Measurements from ENCODE around the gene UBE3A.

UBE3A gene

DNA sequence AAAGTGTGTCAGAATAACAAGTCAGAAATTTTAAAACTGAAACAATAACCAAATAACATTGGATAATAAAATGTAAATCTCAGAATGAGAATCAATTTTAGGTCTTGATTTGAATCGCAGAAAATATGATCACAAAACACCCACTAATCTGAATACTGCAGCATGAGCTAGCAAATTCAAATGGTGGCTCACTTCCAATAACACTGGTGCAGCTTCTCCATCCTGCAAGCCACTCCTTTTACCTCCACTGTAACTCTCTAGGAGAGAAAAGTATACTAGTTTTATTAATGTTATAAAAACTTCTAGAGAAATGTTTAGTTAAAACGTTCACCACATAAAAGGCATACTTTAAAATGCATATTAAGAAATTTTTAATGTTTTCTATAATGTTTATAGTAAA is 30.4 kb downstream of the UBE3A start:
- DNase-seq (ENCODE audit: insufficient read length, low spot score) (no peak), FAIRE-seq (no peak)

DNA sequence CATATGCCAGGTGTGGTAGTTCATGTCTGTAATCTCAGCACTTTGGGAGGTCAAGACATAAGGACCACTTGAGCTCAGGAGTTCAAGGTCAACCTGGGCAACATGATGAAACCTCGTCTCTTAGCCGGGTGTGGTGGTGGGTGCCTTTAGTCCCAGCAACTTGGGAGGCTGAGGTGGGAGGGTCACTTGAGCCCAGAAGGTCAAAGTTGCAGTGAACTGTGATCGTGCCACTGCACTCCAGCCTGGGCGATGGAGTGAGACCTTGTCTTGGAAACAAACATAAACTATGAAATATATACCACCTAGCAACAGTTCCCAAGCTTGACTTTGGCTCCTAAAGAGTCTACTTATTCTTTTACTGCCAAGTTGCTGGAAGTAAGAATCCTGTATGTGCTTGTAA is 30.9 kb downstream of the UBE3A start:
- DNase-seq (ENCODE audit: insufficient read length, low spot score) (no peak), FAIRE-seq (no peak)

DNA sequence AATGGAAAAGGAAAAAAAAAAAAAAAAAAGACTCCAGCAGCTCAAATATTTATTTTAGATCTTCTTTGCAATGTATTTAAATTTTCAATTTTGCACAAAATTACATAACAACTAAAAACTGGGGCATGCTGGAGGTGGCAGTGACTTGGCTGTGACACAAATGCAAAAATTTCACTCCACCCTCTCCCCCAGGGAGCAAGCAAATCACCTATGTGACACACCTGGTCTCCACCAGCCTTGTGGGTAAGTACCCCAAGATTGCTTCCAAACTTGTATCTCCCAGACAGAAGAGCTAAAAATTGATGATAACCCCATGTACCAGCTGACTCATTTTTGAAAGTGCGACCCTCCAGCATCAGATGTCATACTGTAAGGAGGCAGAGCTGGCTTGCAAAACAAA is 32.0 kb downstream of the UBE3A start:
- no peak for DNase-seq (ENCODE audit: insufficient read length, low spot score)
- FAIRE-seq = no peak

DNA sequence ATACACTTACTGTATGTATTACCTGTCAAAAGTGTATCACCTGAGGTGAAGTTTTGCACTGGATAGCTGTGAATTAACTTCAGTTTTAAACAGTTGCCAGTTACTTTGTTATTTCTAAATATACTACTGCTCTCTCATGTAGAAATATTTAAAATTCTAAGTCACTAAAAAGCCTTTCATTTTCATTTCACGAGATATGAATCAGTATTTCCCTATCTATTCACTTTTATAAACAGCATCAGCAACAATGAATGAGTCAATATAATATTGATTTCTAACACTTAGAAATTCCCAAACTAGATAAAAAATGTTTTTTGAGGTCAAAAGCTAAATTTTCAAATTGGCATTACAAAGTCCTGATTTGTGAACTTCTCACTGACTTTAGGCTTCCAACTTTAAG is 32.6 kb downstream of the UBE3A start:
- DNase-seq (ENCODE audit: insufficient read length, low spot score) (no peak), FAIRE-seq (no peak)

DNA sequence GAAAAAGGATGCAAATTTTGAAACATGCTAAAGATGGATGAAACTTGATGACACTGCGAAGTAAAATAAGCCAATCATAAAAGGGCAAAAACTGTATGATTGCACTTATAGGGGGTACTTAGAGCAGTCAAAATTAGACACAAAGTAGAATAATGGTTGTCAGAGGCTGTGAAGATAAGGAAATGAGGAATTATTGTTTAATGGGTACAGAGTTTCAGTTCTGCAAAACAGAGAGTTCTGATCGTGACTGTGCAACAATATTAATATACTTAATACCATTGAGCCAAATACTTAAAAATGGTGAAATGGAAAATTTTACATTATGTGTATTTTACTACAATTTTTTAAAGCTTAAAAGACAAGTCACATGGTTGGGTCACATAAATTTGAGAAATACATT is 35.1 kb downstream of the UBE3A start:
- FAIRE-seq (no peak), DNase-seq (ENCODE audit: insufficient read length, low spot score) (no peak)

DNA sequence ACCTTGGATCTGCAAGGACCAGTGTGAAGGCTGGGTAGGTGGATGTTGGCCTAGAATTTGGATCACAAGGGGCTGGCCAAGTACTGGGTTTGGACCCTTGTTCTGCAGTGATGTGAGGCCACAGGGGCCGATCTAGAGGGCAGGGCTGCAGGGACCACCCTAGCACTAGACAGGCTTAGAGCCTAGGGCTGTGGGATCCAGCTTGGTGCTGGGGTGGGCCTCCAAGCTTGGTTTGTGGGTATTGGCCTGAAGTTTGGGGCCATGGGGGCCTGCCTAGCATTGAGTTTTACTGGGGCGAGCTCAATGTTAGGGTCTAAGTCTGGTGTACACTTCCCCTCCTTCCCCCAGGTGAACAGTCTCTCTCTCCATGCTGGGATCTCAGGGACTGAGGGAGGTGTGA is 36.5 kb downstream of the UBE3A start:
- DNase-seq (ENCODE audit: insufficient read length, low spot score) (no peak), FAIRE-seq (no peak)

DNA sequence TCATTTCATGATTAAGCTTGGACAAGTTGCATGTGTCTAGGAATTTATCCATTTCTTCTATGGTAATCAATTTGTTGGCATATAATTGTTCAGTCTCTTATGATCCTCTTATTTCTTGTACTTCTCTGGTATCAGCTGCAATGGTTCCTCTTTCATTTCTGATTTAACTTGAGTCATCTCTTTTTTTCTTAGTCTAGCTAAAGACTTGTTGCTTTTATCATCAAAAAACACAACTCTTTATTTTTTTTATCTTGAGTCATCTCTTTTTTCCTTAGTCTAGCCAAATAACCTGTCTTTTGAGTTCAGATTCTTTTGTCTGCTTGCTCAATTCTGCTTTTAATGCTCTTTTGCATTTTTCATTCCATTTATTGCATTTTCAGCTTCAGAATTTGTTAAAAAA is 37.3 kb downstream of the UBE3A start:
- DNase-seq (ENCODE audit: insufficient read length, low spot score) = no peak
- peak; percentile 49 for FAIRE-seq

DNA sequence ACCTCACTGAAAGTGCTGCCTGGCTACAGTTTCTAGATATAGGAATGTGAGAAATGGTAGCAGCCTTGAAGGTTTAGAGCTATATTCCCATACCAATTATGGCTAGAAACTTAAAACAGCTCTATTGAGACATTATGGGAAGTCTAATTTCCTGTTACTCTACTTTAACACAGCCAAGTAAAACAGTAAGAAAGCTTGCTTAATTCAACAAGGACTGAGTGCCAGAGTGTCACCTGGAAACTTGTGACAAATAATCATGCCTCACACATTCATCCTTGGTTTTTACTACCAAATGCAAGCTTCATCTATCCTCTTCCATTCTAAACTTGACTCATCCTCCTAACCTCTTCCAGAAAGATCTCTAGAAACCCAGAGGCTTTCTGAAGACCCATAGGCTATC is 41.7 kb downstream of the UBE3A start:
- DNase-seq (ENCODE audit: insufficient read length, low spot score) (no peak), FAIRE-seq (no peak)

DNA sequence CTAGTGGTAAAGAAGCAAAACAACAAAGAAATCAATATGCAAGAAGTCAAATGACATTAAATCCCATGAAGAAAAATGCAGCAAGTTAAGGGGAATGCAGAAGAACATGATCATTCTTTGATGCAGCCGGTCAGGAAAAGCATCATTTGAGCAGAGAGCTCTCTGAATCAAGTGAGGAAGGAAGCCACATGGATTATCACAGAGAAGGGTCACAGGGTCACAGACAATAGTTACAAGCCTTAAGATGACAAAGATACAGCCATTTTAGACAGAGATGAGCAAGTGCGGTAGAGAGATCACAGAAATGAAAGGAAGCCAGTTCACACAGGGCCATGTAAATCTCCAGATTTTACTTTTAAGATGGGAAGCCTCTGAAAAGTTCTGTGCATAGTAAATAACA is 43.9 kb downstream of the UBE3A start:
- FAIRE-seq (no peak), DNase-seq (ENCODE audit: insufficient read length, low spot score) (no peak)

DNA sequence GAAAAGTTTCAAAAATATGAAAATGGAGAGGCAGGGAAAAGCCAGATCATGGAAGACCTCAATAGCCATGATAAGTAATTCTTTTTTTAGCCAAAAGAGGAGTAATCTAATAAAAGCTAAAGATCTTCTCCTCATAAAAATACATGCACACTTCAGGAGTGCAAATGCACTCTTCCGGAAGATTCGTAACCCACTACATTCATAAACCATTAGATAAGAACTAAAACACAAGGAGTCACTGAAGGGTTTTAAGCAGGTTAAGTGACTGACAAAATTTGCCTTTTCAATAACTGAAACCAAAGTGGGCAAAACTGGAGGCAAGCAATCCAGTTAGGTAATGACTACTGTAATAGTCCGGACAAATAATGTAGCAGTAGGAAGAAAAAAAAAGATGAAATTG is 46.0 kb downstream of the UBE3A start:
- FAIRE-seq = no peak
- no peak for DNase-seq (ENCODE audit: insufficient read length, low spot score)

DNA sequence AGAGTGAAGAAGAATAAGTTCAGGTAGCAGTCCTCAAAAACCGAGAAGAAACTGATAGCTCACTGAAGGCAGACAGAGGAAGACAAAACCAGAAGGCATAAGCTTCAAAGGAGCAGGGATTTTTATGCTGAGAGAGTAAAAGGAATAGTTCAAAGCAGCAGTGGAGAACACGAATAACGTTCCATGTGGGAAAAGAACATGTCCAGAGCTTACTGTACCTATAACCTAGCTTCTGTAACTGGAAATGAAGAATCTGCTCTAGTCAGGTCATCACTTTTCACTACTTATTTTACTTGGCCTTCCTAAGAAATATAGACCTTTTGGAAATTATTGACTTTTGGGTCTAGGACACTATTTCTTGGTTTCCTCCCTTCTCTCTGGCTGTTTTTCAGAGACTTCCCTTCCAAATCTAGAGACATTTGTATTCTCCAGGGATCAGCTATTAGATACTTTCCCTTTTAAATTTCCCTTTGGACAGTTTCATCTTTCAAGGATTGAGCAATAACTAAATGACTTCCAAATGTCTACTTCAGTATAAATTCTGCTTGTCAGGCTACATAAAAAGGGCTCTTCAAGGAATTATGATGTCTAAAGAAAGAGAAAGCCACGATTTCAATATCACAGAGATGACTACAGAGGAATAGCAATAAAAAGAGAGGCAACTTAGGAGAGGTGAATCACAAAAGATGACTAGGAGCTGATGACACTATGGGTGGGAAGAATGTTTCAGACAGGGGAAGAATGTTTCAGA is 46.7 kb downstream of the UBE3A start:
- DNase-seq (ENCODE audit: insufficient read length, low spot score) (no peak), FAIRE-seq (no peak)

DNA sequence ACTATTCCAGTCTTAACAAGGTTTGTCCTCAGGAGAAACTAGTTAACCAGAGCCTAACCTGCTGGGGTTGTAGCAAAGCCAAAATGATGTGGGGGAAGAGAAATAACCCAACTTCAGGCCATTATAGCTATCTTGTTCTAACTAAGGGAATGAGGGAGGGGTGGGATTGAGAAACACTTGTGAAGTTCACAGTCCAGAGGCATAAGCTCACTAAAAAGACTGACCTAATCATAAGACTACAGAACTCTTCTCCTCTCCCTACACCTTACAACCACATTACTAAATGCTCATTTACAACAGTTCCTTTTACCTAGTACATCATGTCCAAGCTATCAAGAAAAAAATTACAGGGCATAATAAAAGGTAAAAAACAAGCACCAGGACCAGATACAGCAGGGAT is 52.8 kb downstream of the UBE3A start:
- FAIRE-seq = no peak
- no peak for DNase-seq (ENCODE audit: insufficient read length, low spot score)

DNA sequence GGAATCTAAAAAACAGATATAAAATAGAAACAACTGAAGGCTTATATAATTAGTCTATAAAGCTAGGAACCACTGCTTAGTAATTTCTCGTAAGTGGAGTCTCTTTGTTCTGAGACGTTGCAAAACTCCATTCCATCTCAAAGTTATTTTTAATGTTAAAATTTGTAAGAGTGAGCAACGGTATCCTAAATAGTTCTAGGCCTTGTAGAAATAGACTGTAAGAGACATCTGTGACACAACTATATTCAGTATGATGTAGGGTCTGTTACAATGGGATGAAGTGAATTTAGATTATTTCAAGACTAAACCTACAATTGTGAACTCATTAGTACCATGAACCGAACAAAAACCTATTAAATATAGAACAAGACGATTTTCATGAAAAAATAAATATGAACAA is 57.2 kb downstream of the UBE3A start:
- DNase-seq (ENCODE audit: insufficient read length, low spot score) (no peak), FAIRE-seq (no peak)

DNA sequence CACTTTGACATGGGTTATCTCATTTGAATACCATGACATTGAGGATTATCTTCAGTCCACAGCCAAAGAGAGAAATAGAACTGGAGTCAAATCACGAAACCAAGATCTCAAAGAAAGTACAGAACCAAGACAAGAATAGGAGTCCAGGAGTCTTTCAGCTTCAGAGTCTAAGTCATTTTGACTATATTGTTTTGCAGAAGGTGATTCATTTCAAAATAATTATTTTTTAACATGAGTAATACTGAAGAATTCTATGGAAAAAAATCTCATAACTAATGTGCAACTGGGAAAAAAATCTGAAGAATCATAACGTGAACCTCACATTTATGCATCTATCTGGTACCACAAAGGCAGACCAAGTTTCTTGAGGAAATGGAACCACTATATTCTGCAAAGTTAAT is 60.3 kb downstream of the UBE3A start:
- no peak for DNase-seq (ENCODE audit: insufficient read length, low spot score)
- FAIRE-seq = no peak

DNA sequence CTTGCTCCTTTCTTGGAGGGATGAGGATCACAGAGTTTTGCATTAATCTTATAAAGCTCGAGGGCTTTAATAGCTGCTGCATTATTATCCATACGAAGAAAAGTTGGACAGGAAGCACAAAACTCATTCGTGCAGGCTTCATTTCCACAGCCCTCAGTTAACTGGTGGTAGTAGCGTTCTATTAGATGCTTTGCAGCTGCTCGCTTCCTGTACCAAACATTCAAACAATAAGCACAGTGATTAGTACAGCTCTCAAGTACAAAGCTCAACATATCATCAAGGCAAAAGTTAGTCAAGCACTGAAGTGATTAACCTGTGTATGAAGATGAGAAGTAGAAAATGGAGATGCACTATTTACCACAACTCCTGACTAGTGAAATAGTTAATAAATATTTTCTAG is 63.3 kb downstream of the UBE3A start:
- DNase-seq (ENCODE audit: insufficient read length, low spot score) = no peak
- FAIRE-seq = no peak

DNA sequence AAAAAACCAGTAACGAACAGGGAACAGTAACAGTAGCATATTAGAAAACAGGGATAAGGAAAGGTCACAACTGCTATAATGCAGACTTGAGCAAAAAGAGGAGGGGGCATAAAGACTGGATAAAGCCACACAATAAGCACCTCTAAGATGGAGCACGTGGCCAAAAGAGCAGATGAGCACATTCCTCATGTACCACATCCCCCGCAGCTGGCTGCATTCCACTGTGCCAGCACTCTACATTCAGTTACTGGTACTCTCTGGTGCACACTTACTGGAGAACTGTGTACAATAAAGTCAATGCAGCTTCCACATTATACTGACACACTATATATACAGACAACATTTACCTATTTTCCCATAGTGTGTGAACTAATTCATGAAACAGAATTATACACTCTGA is 64.7 kb downstream of the UBE3A start:
- FAIRE-seq (no peak), DNase-seq (ENCODE audit: insufficient read length, low spot score) (no peak)

DNA sequence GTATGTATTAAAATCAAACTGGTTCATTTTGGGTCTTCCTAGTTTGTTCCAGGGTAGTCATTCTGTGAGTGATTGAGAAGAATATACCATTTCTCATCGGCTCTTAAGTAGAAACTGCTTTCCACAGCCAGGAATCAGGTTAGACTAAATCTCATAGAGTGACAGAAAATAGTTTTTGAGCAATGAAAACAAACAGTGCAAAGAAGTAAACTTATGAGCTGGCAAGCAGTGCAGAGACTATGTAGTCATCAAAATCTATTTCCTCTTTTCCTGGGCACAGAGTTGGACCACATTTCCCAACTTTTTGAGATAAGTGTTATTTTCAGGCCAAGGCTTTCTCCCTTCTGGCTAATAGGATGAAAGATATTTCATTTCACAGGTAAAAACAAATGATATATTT is 66.5 kb downstream of the UBE3A start:
- DNase-seq (ENCODE audit: insufficient read length, low spot score) (no peak), FAIRE-seq (no peak)

DNA sequence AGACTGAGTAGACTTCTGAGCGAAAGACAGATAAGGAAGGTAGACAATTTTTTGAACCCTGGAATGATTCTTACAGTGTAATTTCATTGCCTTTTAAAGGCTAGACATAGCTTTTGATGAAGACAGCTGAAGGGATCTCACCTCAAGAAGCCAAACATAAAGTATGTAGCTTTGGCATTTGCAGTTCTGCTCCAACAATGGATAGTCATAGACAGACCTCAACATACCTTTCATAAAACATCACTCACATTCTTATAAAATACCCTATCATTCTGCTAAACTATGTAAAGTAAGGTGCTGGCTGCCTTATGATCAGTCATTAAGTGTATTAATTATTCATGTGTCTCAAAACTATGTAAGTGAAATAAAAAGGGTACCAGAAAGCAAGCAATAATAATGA is 70.0 kb downstream of the UBE3A start:
- DNase-seq (ENCODE audit: insufficient read length, low spot score) = no peak
- no peak for FAIRE-seq

DNA sequence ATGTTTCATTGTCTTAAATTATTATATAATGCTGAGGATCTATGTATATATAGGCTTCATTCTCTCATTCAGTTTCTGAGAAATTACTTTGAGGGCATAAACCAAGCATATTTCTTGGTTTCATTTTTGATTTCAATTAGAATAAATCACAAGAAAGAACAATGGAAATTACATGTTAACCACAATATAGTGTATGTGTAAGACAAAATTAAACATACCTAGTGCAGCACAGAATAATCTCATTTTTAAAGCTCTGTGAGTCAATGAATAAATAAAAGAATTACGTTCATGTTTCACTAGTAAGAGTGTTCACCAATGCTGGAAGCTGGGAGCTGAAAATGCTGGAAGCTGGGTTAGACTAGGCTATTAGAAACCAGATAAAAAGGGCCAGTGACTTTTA is 72.8 kb downstream of the UBE3A start:
- no peak for FAIRE-seq

DNA sequence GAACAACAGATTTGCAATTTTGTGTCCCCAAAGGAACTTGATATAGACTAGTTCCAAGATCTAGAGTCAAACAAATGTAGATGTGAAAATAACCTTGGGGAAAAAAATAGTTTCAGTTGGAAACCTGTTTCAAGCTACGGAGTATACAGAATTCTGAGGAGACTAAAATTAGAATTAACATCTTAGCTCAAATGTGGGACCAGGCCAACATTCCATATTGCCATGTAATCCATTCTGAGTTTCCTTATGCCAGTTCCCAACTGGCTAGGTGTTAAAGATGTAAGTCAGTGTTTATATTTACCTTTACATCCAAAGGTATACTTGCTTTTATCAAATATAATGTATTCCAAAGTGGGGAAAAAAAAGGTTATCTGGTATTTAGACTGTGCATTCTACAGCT is 76.3 kb downstream of the UBE3A start:
- DNase-seq (ENCODE audit: insufficient read length, low spot score) (no peak), FAIRE-seq (no peak)

More for the DNA sequence above, 72.8 kb downstream of the UBE3A start:
- no peak for DNase-seq (ENCODE audit: insufficient read length, low spot score)

DNA sequence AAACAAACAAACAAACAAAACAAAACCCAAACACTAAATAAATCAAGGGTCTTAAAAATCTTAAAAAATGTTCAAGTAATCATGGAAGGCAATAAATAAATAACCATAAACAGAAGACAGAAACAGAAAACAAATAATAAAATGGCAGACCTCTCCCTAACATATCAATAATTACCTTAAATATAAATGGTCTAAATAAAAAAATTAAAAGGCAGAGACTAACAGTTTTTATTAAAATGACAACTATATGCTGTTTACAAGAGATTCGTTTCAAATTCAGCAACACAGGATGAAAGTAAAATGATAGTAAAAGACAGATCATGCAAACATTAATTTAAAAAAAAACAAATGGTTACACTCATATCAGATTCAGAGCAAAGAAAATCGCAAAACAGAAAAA is 91.1 kb downstream of the UBE3A start:
- no peak for FAIRE-seq
- no peak for DNase-seq (ENCODE audit: insufficient read length, low spot score)

DNA sequence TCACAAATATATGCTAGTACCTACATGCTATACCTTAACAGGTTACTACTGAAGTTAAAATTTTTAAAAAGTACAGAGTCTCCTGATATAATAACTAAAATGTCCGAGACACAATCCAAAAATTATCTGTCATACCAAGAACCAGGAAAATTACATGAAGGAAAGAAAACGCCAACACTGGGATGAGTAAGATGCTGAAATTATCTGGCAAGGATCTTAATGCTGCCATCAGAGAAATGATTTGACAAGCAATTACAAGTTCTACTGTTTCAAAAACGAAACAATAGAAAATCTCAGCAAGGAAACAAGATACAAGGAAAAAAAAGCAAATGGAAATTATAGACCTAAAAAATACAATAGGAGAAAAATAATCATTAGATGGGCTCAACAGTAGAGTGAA is 92.5 kb downstream of the UBE3A start:
- DNase-seq (ENCODE audit: insufficient read length, low spot score) (no peak), FAIRE-seq (no peak)

DNA sequence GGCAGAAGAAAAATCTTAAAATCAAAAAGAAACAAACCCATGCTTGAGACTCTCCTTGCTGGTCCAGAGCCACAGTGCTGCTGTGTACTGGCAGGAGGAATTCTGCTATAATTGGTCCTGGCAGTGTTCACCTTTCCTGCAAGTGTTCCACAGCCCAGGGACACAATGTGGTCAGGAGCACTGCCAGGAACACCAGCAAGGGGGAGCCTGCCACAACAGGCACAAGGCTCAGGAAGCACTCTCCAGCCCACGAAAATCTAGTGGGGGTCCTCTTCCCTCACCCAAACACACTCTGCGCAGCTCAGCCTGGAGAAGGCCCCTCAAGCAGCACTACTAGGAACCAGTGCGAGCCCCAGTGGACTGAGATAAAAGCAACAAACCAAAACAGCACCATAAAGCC is 92.9 kb downstream of the UBE3A start:
- no peak for DNase-seq (ENCODE audit: insufficient read length, low spot score)
- FAIRE-seq = no peak

All from GM19239 (cell line).